A549 (cell line): ENCODE results near the gene HOMER1. TPM values are rescaled to one million over a fixed set of nuclear protein-coding genes. Genes with fewer than 3 reads are reported as not detected.

ENCODE experiments used
- polyA plus RNA-seq, 4 experiments: library from polyadenylated mRNA; depleted of rRNA in 3 of 4; stranded (reverse); fragments of >200 nt; fragmentation: RNase III in 1 of 4; extraction: RNeasy Plus Mini Kit Qiagen cat#74134 plus additional on column Dnase treatment in 1 of 4; gene quantifications; 2 replicates in 3 of 4; 3 replicates in 1 of 4; pipeline ENCODE4 v1.2.3, GENCODE V29; 2011 to 2017
- small RNA-seq, 6 experiments: library from RNA; depleted of rRNA; stranded (forward); fragments of <200 nt; gene quantifications; one replicate each; pipeline ENCODE3, GENCODE V24; 2012

The HOMER1 gene
- polyA plus RNA-seq, 2 of the 4 experiments (the other 2 are of a cell fraction): 6.0 to 9.3 TPM

Small RNA genes lying within 50 kb of the gene (small RNA-seq; reads per million reads assigned to genes)
- gene RF00019: 0 reads per million in 6 experiments

Other genes starting within 250 kb of the HOMER1 start
- 55.3 and 61.6 TPM in 2 replicates for gene TENT2, start 98.3 kb upstream of the HOMER1 start, polyA plus RNA-seq (2011; rRNA removed)
- gene TENT2, start 98.3 kb upstream of the HOMER1 start, polyA plus RNA-seq (2017; fragmentation: RNase III; extraction: RNeasy Plus Mini Kit Qiagen cat#74134 plus additional on column Dnase treatment): 20.8 to 23.0 TPM (median 22.6 TPM) in 3 replicates
- gene CMYA5, start 175.7 kb upstream of the HOMER1 start, polyA plus RNA-seq (2011; rRNA removed): 0.58 and 0.61 TPM in 2 replicates
- gene CMYA5, start 175.7 kb upstream of the HOMER1 start, polyA plus RNA-seq (2017; fragmentation: RNase III; extraction: RNeasy Plus Mini Kit Qiagen cat#74134 plus additional on column Dnase treatment): 0.10 to 0.18 TPM (median 0.13 TPM) in 3 replicates